SK-N-SH treated with all-trans-retinoic acid at 6 μM for 48 hours (cell line): Measurements from ENCODE around the gene GPHN.

ENCODE experiments used
- ATAC-seq: fragments of 200-7000 bp; cut with Tn5 transposase; 3 replicates; pipeline ENCODE4 v1.9.1; 2020; ENCODE audit warnings: mild to moderate bottlenecking, moderate library complexity
- ARNTL ChIP-seq: fragments of 450-650 bp; formaldehyde crosslinking; IDR thresholded peaks from 2 replicates; pipeline ENCODE4 v1.5.0; 2020; ENCODE audit warnings: low read depth, mild to moderate bottlenecking, moderate library complexity, borderline replicate concordance
- BACH2 ChIP-seq: fragments of 250-450 bp; sonication (Bioruptor Pico); IDR thresholded peaks from 2 replicates; pipeline ENCODE4 v1.9.0; 2021; ENCODE audit warnings: mild to moderate bottlenecking, borderline replicate concordance
- CSDC2 ChIP-seq: fragments of 250-450 bp; sonication (Bioruptor Pico); IDR thresholded peaks from 2 replicates; pipeline ENCODE4 v1.5.0; 2020; ENCODE audit warnings: mild to moderate bottlenecking, moderate library complexity
- ESRRG ChIP-seq: fragments of 250-450 bp; sonication (Bioruptor Pico); IDR thresholded peaks from 2 replicates; pipeline ENCODE4 v1.6.1; 2021; ENCODE audit warnings: mild to moderate bottlenecking
- GLIS3 ChIP-seq: fragments of 250-450 bp; sonication (Bioruptor Pico); IDR thresholded peaks from 2 replicates; pipeline ENCODE4 v1.5.0; 2020; ENCODE audit warnings: mild to moderate bottlenecking, moderate library complexity
- ISL1 ChIP-seq: fragments of 250-450 bp; sonication (Bioruptor Pico); IDR thresholded peaks from 2 replicates; pipeline ENCODE4 v2.1.2; 2022; ENCODE audit warnings: mild to moderate bottlenecking, moderate library complexity
- OSR1 ChIP-seq: fragments of 250-450 bp; sonication (Bioruptor Pico); IDR thresholded peaks from 2 replicates; pipeline ENCODE4 v1.8.0; 2022; ENCODE audit warnings: moderate library complexity, mild to moderate bottlenecking, inconsistent platforms
- PPARA ChIP-seq: fragments of 250-450 bp; sonication (Bioruptor Pico); IDR thresholded peaks from 2 replicates; pipeline ENCODE4 v1.5.0; 2020; ENCODE audit warnings: mild to moderate bottlenecking, borderline replicate concordance
- SNAI2 ChIP-seq: fragments of 250-450 bp; sonication (Bioruptor Pico); IDR thresholded peaks from 2 replicates; pipeline ENCODE4 v1.5.0; 2020; ENCODE audit warnings: mild to moderate bottlenecking, moderate library complexity
- TCF4 ChIP-seq: fragments of 250-450 bp; sonication (Bioruptor Pico); IDR thresholded peaks from 2 replicates; pipeline ENCODE4 v1.8.0; 2021; ENCODE audit warnings: mild to moderate bottlenecking, moderate library complexity, borderline replicate concordance
- ZC3H10 ChIP-seq: fragments of 250-450 bp; sonication (Bioruptor Pico); IDR thresholded peaks from 2 replicates; pipeline ENCODE4 v1.5.1; 2021; ENCODE audit warnings: mild to moderate bottlenecking, moderate library complexity
- ZNF565 ChIP-seq: fragments of 450-650 bp; formaldehyde crosslinking; conservative IDR thresholded peaks from 2 replicates; pipeline ENCODE4 v1.5.0; 2020; ENCODE audit warnings: low read depth, mild to moderate bottlenecking, moderate library complexity
- ZNF70 ChIP-seq: fragments of 450-650 bp; formaldehyde crosslinking; IDR thresholded peaks from 2 replicates; pipeline ENCODE4 v1.5.0; 2020; ENCODE audit warnings: mild to moderate bottlenecking, moderate library complexity
- ZNF8 ChIP-seq: fragments of 450-650 bp; formaldehyde crosslinking; IDR thresholded peaks from 2 replicates; pipeline ENCODE4 v1.5.0; 2020; ENCODE audit warnings: mild to moderate bottlenecking, moderate library complexity
- TF ChIP-seq, protein P1 (sequence below): fragments of 250-450 bp; sonication (Bioruptor Pico); IDR thresholded peaks from 2 replicates; pipeline ENCODE4 v1.8.0; 2020; ENCODE audit warnings: mild to moderate bottlenecking, moderate library complexity, borderline replicate concordance
- TF ChIP-seq, protein P2 (sequence below): fragments of 250-450 bp; sonication (Bioruptor Pico); IDR thresholded peaks from 2 replicates; pipeline ENCODE4 v1.8.0; 2021; ENCODE audit warnings: low read depth, mild to moderate bottlenecking, moderate library complexity, borderline replicate concordance
- TF ChIP-seq, protein P3 (sequence below): fragments of 250-450 bp; sonication (Bioruptor Pico); IDR thresholded peaks from 2 replicates; pipeline ENCODE4 v1.5.1; 2021; ENCODE audit warnings: mild to moderate bottlenecking, moderate library complexity
- TF ChIP-seq, protein P4 (sequence below): fragments of 250-450 bp; sonication (Bioruptor Pico); IDR thresholded peaks from 2 replicates; pipeline ENCODE4 v1.5.1; 2020; ENCODE audit warnings: low read depth, mild to moderate bottlenecking, moderate library complexity
- TF ChIP-seq, protein P5 (sequence below): fragments of 250-450 bp; sonication (Bioruptor Pico); IDR thresholded peaks from 2 replicates; pipeline ENCODE4 v1.5.0; 2020; ENCODE audit warnings: mild to moderate bottlenecking, moderate library complexity

The GPHN gene

DNA sequence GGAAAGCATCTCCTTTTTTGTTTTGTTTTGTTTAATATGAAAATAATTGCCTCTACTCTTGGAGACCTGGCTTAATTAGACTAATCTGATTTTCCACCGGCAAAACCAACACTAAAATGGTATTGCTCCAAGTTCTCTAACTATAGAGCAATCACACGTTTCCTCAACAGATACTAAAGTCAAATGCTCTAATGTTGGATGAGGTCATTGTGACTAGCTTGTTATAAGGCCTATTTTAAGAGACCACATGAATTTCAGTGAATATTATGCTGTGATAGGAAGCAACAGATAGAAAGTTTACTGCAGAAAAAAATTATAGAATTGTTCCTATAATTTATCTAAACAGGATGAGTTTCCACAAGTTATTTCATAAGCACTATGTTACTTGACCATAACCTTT lies 25.1 kb upstream of the GPHN start:
- TF ChIP-seq ZC3H10 (CRISPR knock-in tag) (no peak), ARNTL (no peak), ZNF70 (CRISPR knock-in tag) (no peak), ISL1 (CRISPR knock-in tag) (no peak), CSDC2 (no peak), ZNF8 (CRISPR knock-in tag) (no peak), BACH2 (CRISPR knock-in tag) (no peak), GLIS3 (CRISPR knock-in tag) (no peak), PPARA (CRISPR knock-in tag) (no peak)
- TF ChIP-seq, protein P1, sequence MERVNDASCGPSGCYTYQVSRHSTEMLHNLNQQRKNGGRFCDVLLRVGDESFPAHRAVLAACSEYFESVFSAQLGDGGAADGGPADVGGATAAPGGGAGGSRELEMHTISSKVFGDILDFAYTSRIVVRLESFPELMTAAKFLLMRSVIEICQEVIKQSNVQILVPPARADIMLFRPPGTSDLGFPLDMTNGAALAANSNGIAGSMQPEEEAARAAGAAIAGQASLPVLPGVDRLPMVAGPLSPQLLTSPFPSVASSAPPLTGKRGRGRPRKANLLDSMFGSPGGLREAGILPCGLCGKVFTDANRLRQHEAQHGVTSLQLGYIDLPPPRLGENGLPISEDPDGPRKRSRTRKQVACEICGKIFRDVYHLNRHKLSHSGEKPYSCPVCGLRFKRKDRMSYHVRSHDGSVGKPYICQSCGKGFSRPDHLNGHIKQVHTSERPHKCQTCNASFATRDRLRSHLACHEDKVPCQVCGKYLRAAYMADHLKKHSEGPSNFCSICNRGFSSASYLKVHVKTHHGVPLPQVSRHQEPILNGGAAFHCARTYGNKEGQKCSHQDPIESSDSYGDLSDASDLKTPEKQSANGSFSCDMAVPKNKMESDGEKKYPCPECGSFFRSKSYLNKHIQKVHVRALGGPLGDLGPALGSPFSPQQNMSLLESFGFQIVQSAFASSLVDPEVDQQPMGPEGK = no peak
- TF ChIP-seq, protein P2, sequence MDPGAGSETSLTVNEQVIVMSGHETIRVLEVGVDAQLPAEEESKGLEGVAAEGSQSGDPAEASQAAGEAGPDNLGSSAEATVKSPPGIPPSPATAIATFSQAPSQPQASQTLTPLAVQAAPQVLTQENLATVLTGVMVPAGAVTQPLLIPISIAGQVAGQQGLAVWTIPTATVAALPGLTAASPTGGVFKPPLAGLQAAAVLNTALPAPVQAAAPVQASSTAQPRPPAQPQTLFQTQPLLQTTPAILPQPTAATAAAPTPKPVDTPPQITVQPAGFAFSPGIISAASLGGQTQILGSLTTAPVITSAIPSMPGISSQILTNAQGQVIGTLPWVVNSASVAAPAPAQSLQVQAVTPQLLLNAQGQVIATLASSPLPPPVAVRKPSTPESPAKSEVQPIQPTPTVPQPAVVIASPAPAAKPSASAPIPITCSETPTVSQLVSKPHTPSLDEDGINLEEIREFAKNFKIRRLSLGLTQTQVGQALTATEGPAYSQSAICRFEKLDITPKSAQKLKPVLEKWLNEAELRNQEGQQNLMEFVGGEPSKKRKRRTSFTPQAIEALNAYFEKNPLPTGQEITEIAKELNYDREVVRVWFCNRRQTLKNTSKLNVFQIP = no peak
- no peak for ATAC-seq

DNA sequence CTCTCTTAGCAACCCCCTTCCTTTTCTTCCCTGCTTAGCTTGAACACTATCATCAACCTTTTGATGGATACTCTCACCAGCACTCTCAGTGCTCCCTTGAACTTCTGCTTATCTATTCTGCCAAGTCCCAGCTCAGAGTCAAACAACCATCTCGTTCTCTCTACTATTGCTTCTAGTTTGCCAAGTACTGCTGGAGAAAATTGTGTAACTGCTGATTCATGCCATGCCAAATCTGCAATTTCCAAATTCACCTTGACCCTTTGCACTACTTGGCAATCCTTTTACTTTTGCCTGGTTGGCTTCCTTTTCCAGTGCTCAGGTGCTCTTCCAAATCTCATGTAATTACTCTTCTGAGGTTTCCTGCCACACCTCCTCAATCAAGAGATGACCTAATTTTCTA lies 24.6 kb upstream of the GPHN start:
- TF ChIP-seq TCF4 (CRISPR knock-in tag) (no peak), ZC3H10 (CRISPR knock-in tag) (no peak), ESRRG (CRISPR knock-in tag) (no peak), ISL1 (CRISPR knock-in tag) (no peak), OSR1 (no peak), ZNF70 (CRISPR knock-in tag) (no peak), ZNF565 (no peak), BACH2 (CRISPR knock-in tag) (no peak), CSDC2 (no peak), SNAI2 (CRISPR knock-in tag) (no peak), PPARA (CRISPR knock-in tag) (no peak), ZNF8 (CRISPR knock-in tag) (no peak), ARNTL (no peak)
- TF ChIP-seq, protein P3, sequence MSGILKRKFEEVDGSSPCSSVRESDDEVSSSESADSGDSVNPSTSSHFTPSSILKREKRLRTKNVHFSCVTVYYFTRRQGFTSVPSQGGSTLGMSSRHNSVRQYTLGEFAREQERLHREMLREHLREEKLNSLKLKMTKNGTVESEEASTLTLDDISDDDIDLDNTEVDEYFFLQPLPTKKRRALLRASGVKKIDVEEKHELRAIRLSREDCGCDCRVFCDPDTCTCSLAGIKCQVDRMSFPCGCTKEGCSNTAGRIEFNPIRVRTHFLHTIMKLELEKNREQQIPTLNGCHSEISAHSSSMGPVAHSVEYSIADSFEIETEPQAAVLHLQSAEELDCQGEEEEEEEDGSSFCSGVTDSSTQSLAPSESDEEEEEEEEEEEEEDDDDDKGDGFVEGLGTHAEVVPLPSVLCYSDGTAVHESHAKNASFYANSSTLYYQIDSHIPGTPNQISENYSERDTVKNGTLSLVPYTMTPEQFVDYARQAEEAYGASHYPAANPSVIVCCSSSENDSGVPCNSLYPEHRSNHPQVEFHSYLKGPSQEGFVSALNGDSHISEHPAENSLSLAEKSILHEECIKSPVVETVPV (CRISPR knock-in tag) = no peak
- TF ChIP-seq, protein P4, sequence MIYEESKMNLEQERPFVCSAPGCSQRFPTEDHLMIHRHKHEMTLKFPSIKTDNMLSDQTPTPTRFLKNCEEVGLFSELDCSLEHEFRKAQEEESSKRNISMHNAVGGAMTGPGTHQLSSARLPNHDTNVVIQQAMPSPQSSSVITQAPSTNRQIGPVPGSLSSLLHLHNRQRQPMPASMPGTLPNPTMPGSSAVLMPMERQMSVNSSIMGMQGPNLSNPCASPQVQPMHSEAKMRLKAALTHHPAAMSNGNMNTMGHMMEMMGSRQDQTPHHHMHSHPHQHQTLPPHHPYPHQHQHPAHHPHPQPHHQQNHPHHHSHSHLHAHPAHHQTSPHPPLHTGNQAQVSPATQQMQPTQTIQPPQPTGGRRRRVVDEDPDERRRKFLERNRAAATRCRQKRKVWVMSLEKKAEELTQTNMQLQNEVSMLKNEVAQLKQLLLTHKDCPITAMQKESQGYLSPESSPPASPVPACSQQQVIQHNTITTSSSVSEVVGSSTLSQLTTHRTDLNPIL (CRISPR knock-in tag) = no peak
- TF ChIP-seq, protein P2 = no peak
- TF ChIP-seq, protein P1 = no peak
- TF ChIP-seq, protein P5, sequence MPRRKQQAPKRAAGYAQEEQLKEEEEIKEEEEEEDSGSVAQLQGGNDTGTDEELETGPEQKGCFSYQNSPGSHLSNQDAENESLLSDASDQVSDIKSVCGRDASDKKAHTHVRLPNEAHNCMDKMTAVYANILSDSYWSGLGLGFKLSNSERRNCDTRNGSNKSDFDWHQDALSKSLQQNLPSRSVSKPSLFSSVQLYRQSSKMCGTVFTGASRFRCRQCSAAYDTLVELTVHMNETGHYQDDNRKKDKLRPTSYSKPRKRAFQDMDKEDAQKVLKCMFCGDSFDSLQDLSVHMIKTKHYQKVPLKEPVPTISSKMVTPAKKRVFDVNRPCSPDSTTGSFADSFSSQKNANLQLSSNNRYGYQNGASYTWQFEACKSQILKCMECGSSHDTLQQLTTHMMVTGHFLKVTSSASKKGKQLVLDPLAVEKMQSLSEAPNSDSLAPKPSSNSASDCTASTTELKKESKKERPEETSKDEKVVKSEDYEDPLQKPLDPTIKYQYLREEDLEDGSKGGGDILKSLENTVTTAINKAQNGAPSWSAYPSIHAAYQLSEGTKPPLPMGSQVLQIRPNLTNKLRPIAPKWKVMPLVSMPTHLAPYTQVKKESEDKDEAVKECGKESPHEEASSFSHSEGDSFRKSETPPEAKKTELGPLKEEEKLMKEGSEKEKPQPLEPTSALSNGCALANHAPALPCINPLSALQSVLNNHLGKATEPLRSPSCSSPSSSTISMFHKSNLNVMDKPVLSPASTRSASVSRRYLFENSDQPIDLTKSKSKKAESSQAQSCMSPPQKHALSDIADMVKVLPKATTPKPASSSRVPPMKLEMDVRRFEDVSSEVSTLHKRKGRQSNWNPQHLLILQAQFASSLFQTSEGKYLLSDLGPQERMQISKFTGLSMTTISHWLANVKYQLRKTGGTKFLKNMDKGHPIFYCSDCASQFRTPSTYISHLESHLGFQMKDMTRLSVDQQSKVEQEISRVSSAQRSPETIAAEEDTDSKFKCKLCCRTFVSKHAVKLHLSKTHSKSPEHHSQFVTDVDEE (CRISPR knock-in tag) = no peak
- ATAC-seq = no peak
